ENCODE measurements around the gene SOD1. TPM values are rescaled to one million over a fixed set of nuclear protein-coding genes. Genes with fewer than 3 reads are reported as not detected.
A peak's percentile ranks its signal among the peaks of the same experiment; 100 is the strongest.

The SOD1 gene
- total RNA-seq, 1 donor from 2014 or later, result 87.7 TPM

GRCh38 chr21:31698461-31698860 is 39.0 kb downstream of the SOD1 start:
- no peak overlapping the region for H3K27ac ChIP-seq
- no peaks in the 10 kb centered on the region for H3K9me3 ChIP-seq
- no peak for TF ChIP-seq CTCF (IDR thresholded peaks at IDR 0.05)
- no peak for DNase-seq (ENCODE audit: low spot score in 2 of 2)
- H3K36me3 ChIP-seq, result peaks cover 45 to 69% of the 10 kb centered on the region in 2 donors
- H3K4me3 ChIP-seq, result no peak overlapping the region
- intact Hi-C loops (cut with DNase I), result no loop called here
- no peaks in the 10 kb centered on the region for H3K4me1 ChIP-seq
- H3K27me3 ChIP-seq, result no peaks in the 10 kb centered on the region

- no peaks in the 10 kb centered on the region for H3K4me1 ChIP-seq
- no peaks in the 10 kb centered on the region for H3K9me3 ChIP-seq
- intact Hi-C loops (cut with DNase I), result no loop called here
- H3K27me3 ChIP-seq, result no peaks in the 10 kb centered on the region
- no peak for DNase-seq (ENCODE audit: low spot score in 2 of 2)
- TF ChIP-seq CTCF (IDR thresholded peaks at IDR 0.05), result no peak
- H3K27ac ChIP-seq, result no peak overlapping the region
- H3K4me3 ChIP-seq, result no peak overlapping the region
- H3K36me3 ChIP-seq, result peaks cover 36 to 53% of the 10 kb centered on the region in 2 donors
Observed at GRCh38 chr21:31700040-31700439, 40.5 kb downstream of the SOD1 start.

GRCh38 chr21:31706562-31706961 is 47.1 kb downstream of the SOD1 start:
- peaks cover 2 to 9% of the 10 kb centered on the region in 2 donors for H3K36me3 ChIP-seq
- TF ChIP-seq CTCF (IDR thresholded peaks at IDR 0.05), result no peak

GRCh38 chr21:31707499-31707898 is 48.0 kb downstream of the SOD1 start:
- Histone ChIP-seq H3K4me1 (peaks cover 4 to 23% of the 10 kb centered on the region in 2 donors), H3K9me3 (no peaks in the 10 kb centered on the region), H3K27me3 (no peaks in the 10 kb centered on the region), H3K4me3 (no peak overlapping the region), H3K36me3 (no peaks in the 10 kb centered on the region), H3K27ac (no peak overlapping the region)
- no peak for DNase-seq (ENCODE audit: low spot score in 2 of 2)
- TF ChIP-seq CTCF (IDR thresholded peaks at IDR 0.05), result no peak
- intact Hi-C loops (cut with DNase I), result no loop called here

More at GRCh38 chr21:31706562-31706961, 47.1 kb downstream of the SOD1 start:
- intact Hi-C loops (cut with DNase I), result no loop called here
- no peak overlapping the region for H3K27ac ChIP-seq
- DNase-seq (ENCODE audit: low spot score in 2 of 2), result no peak
- no peaks in the 10 kb centered on the region for H3K9me3 ChIP-seq
- no peaks in the 10 kb centered on the region for H3K27me3 ChIP-seq
- H3K4me1 ChIP-seq, result peaks cover 4 to 16% of the 10 kb centered on the region in 2 donors
- H3K4me3 ChIP-seq, result no peak overlapping the region

GRCh38 chr21:31708541-31708940 is 49.0 kb downstream of the SOD1 start:
- no peaks in the 10 kb centered on the region for H3K27me3 ChIP-seq
- intact Hi-C loops (cut with DNase I), result no loop called here
- H3K4me1 ChIP-seq, result peaks cover 4 to 33% of the 10 kb centered on the region in 2 donors
- TF ChIP-seq CTCF (IDR thresholded peaks at IDR 0.05), result no peak
- H3K4me3 ChIP-seq, result no peak overlapping the region
- peak overlapping the region in 1 of 2 donors; percentile 3 for H3K27ac ChIP-seq
- H3K36me3 ChIP-seq, result no peaks in the 10 kb centered on the region
- H3K9me3 ChIP-seq, result no peaks in the 10 kb centered on the region
- no peak for DNase-seq (ENCODE audit: low spot score in 2 of 2)

- H3K27me3 ChIP-seq, result no peaks in the 10 kb centered on the region
- H3K27ac ChIP-seq, result peak overlapping the region; percentile 1 to 18
- TF ChIP-seq CTCF (IDR thresholded peaks at IDR 0.05), result no peak
- no peak overlapping the region for H3K4me3 ChIP-seq
- H3K36me3 ChIP-seq, result no peaks in the 10 kb centered on the region
- intact Hi-C loops (cut with DNase I), result loop anchor here (2.0 kb wide), 1 partner anchor 22 kb away; the partner anchor contains the start of gene SCAF4
- H3K9me3 ChIP-seq, result no peaks in the 10 kb centered on the region
- peaks cover 6 to 41% of the 10 kb centered on the region in 2 donors for H3K4me1 ChIP-seq
- no peak for DNase-seq (ENCODE audit: low spot score in 2 of 2)
Observed at GRCh38 chr21:31710586-31710985, 51.1 kb downstream of the SOD1 start.

Measured in ascending aorta (tissue), 2 donors.